WTC11 (cell line): Measurements from ENCODE around the gene TPBGL. TPM values are rescaled to one million over a fixed set of nuclear protein-coding genes. Genes with fewer than 3 reads are reported as not detected.

Experiments
- ATAC-seq: fragments of 200-7000 bp; cut with Tn5 transposase; 2 replicates; pipeline ENCODE4 v1.10.0; 2021; ENCODE audit warnings: mild to moderate bottlenecking, moderate library complexity
- CTCF ChIA-PET: fragments of 300-600 bp; sonication (Branson Sonifier 250); formaldehyde crosslinking; loops from one replicate; lab custom pipeline; 2021; ENCODE audit warnings: antibody characterized with exemption; lab: Charles Lee
- POLR2A ChIA-PET: fragments of 350-600 bp; sonication (Branson Sonifier 250); formaldehyde crosslinking; loops from one replicate; lab custom pipeline; 2021; ENCODE audit warnings: antibody characterized with exemption; lab: Charles Lee
- DNase-seq: peaks from one replicate; pipeline ENCODE4 v3.0.0; 2021; ENCODE audit warnings: low spot score
- H3K27ac Mint-ChIP-seq: 2 replicates; pipeline ENCODE4 v1.8.0; 2021; ENCODE audit warnings: mixed read lengths
- H3K27me3 Mint-ChIP-seq: 2 replicates; pipeline ENCODE4 v1.8.0; 2021; ENCODE audit warnings: low read depth, mild to moderate bottlenecking, moderate library complexity, mixed read lengths
- H3K36me3 Mint-ChIP-seq: 2 replicates; pipeline ENCODE4 v1.8.0; 2021; ENCODE audit warnings: mixed read lengths
- H3K4me1 Mint-ChIP-seq: 2 replicates; pipeline ENCODE4 v1.8.0; 2022; ENCODE audit warnings: mixed read lengths
- H3K4me3 Mint-ChIP-seq: 2 replicates; pipeline ENCODE4 v1.8.0; 2021; ENCODE audit warnings: mild to moderate bottlenecking, moderate library complexity, mixed read lengths
- H3K9me3 Mint-ChIP-seq: 2 replicates; pipeline ENCODE4 v1.8.0; 2021; ENCODE audit warnings: mixed read lengths
- ARID4B ChIP-seq: sonication (generic); formaldehyde crosslinking; IDR thresholded peaks from 2 replicates; pipeline ENCODE4 v1.8.0; 2023; ENCODE audit warnings: missing genetic modification reagents, mild to moderate bottlenecking, borderline replicate concordance
- EMX1 ChIP-seq: fragments of 250-450 bp; sonication (Bioruptor Pico); IDR thresholded peaks from 2 replicates; pipeline ENCODE4 v1.8.0; 2021; ENCODE audit warnings: mild to moderate bottlenecking
- ERG ChIP-seq: fragments of 250-450 bp; sonication (Bioruptor Pico); IDR thresholded peaks from 2 replicates; pipeline ENCODE4 v1.8.0; 2021; ENCODE audit warnings: mild to moderate bottlenecking
- ESRRA ChIP-seq: sonication (generic); formaldehyde crosslinking; IDR thresholded peaks from 2 replicates; pipeline ENCODE4 v1.8.1; 2022; ENCODE audit warnings: mild to moderate bottlenecking, missing genetic modification reagents, borderline replicate concordance
- FOXJ3 ChIP-seq: sonication (generic); formaldehyde crosslinking; IDR thresholded peaks from 2 replicates; pipeline ENCODE4 v1.9.0; 2021; ENCODE audit warnings: missing genetic modification reagents, mild to moderate bottlenecking, borderline replicate concordance
- GTF2I ChIP-seq: fragments of 250-450 bp; sonication (Bioruptor Pico); conservative IDR thresholded peaks from 2 replicates; pipeline ENCODE4 v1.4.0; 2021; ENCODE audit warnings: mild to moderate bottlenecking
- KAT7 ChIP-seq: sonication (generic); formaldehyde crosslinking; IDR thresholded peaks from 2 replicates; pipeline ENCODE4 v1.8.1; 2023; ENCODE audit warnings: missing genetic modification reagents, mild to moderate bottlenecking, borderline replicate concordance
- MYBL2 ChIP-seq: sonication (generic); formaldehyde crosslinking; IDR thresholded peaks from 2 replicates; pipeline ENCODE4 v1.8.1; 2023; ENCODE audit warnings: mild to moderate bottlenecking, moderate library complexity, missing genetic modification reagents
- NFATC4 ChIP-seq: fragments of 250-450 bp; sonication (Bioruptor Pico); IDR thresholded peaks from 2 replicates; pipeline ENCODE4 v1.9.0; 2021; ENCODE audit warnings: mild to moderate bottlenecking
- OVOL2 ChIP-seq: fragments of 250-450 bp; sonication (Bioruptor Pico); IDR thresholded peaks from 2 replicates; pipeline ENCODE4 v1.9.0; 2021; ENCODE audit warnings: mild to moderate bottlenecking, borderline replicate concordance
- SOX15 ChIP-seq: fragments of 250-450 bp; sonication (Bioruptor Pico); IDR thresholded peaks from 2 replicates; pipeline ENCODE4 v1.9.0; 2021; ENCODE audit warnings: mild to moderate bottlenecking
- TEAD1 ChIP-seq: sonication (generic); formaldehyde crosslinking; IDR thresholded peaks from 2 replicates; pipeline ENCODE4 v1.8.0; 2022; ENCODE audit warnings: mild to moderate bottlenecking, missing genetic modification reagents
- TEAD4 ChIP-seq: sonication (generic); formaldehyde crosslinking; IDR thresholded peaks from 2 replicates; pipeline ENCODE4 v1.8.0; 2022; ENCODE audit warnings: mild to moderate bottlenecking, missing genetic modification reagents
- TP53 ChIP-seq: sonication (generic); formaldehyde crosslinking; IDR thresholded peaks from 2 replicates; pipeline ENCODE4 v1.8.1; 2023; ENCODE audit warnings: mild to moderate bottlenecking, missing genetic modification reagents
- ZNF232 ChIP-seq: sonication (generic); formaldehyde crosslinking; IDR thresholded peaks from 2 replicates; pipeline ENCODE4 v1.8.0; 2022; ENCODE audit warnings: mild to moderate bottlenecking, missing genetic modification reagents
- ZNF532 ChIP-seq: fragments of 250-450 bp; sonication (Bioruptor Pico); IDR thresholded peaks from 2 replicates; pipeline ENCODE4 v1.9.0; 2021; ENCODE audit warnings: mild to moderate bottlenecking, borderline replicate concordance
- total RNA-seq: library from RNA; stranded (reverse); gene quantifications from 3 replicates; pipeline ENCODE4 v1.2.3, GENCODE V29; 2021
- TF ChIP-seq, protein P1 (sequence below): sonication (generic); formaldehyde crosslinking; IDR thresholded peaks from 2 replicates; pipeline ENCODE4 v1.8.0; 2022; ENCODE audit warnings: missing genetic modification reagents

TPBGL gene
- total RNA-seq, 1 experiment from 2014 or later: 0.37 TPM

DNA sequence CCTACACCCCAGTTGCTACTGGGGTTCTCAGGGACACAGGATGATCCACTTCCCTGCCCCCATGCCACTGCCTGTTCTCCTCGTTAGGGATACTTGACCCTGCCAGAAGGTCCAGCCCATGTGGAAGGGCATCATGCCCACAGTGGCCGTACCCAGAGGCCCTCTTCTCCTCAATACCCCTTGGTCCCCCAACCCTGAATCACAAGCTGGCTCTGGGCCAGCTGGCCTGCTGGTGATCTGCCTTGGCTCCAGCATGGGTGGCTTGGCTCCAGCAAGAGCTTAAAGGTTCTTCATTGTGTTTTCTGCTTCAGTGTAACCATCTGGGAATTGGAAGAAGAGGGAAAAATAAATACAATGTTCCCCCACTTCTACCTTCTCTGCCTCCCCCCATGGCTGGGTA, 11.1 kb upstream of the TPBGL start:
- ChIA-PET CTCF (interaction anchor here (0.8 to 1.2 kb wide), 3 partner anchors 13 to 25 kb away, joined by 3 to 6 read pairs (median 4); no protein-coding TSS in a partner anchor), POLR2A (no interaction called here)
- Mint-ChIP-seq H3K27me3 (peaks cover 2% of the 10 kb centered on the region), H3K36me3 (no peaks in the 10 kb centered on the region), H3K4me3 (no peak overlapping the region), H3K9me3 (no peaks in the 10 kb centered on the region; the same call in 1 of the 2 replicates), H3K27ac (no peak overlapping the region), H3K4me1 (0 out of 2 replicates have a peak, but pooled peaks cover 2% of the 10 kb centered on the region)
- no peak for ATAC-seq
- no peak for DNase-seq
- TF ChIP-seq EMX1 (no peak), ZNF232 (CRISPR knock-in tag) (no peak), TP53 (CRISPR knock-in tag) (no peak), TEAD4 (CRISPR knock-in tag) (no peak), KAT7 (CRISPR knock-in tag) (no peak), ARID4B (CRISPR knock-in tag) (no peak), OVOL2 (no peak), FOXJ3 (CRISPR knock-in tag) (no peak), MYBL2 (CRISPR knock-in tag) (no peak), ZNF532 (CRISPR knock-in tag) (no peak), NFATC4 (CRISPR knock-in tag) (no peak), SOX15 (CRISPR knock-in tag) (no peak), ERG (no peak), ESRRA (CRISPR knock-in tag) (no peak), GTF2I (CRISPR knock-in tag) (no peak), TEAD1 (CRISPR knock-in tag) (no peak)
- TF ChIP-seq, protein P1, sequence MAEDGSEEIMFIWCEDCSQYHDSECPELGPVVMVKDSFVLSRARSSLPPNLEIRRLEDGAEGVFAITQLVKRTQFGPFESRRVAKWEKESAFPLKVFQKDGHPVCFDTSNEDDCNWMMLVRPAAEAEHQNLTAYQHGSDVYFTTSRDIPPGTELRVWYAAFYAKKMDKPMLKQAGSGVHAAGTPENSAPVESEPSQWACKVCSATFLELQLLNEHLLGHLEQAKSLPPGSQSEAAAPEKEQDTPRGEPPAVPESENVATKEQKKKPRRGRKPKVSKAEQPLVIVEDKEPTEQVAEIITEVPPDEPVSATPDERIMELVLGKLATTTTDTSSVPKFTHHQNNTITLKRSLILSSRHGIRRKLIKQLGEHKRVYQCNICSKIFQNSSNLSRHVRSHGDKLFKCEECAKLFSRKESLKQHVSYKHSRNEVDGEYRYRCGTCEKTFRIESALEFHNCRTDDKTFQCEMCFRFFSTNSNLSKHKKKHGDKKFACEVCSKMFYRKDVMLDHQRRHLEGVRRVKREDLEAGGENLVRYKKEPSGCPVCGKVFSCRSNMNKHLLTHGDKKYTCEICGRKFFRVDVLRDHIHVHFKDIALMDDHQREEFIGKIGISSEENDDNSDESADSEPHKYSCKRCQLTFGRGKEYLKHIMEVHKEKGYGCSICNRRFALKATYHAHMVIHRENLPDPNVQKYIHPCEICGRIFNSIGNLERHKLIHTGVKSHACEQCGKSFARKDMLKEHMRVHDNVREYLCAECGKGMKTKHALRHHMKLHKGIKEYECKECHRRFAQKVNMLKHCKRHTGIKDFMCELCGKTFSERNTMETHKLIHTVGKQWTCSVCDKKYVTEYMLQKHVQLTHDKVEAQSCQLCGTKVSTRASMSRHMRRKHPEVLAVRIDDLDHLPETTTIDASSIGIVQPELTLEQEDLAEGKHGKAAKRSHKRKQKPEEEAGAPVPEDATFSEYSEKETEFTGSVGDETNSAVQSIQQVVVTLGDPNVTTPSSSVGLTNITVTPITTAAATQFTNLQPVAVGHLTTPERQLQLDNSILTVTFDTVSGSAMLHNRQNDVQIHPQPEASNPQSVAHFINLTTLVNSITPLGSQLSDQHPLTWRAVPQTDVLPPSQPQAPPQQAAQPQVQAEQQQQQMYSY: no peak
